Activated CD8-positive, alpha-beta T cell treated with anti-CD3 and anti-CD28 coated beads, Interleukin-2, amount 10 ng/mL, durations not matched to agents 7 days and 5 days (primary cell): Measurements from ENCODE around the gene SYNPR. TPM values are rescaled to one million over a fixed set of nuclear protein-coding genes. Genes with fewer than 3 reads are reported as not detected.

Experiments
- ATAC-seq: fragments of 150-1000 bp; cut with Tn5 transposase; one replicate; pipeline ENCODE4 v1.10.0; 2021; ENCODE audit warnings: moderate library complexity
- CTCF ChIA-PET: fragments of 350-600 bp; sonication (Branson Sonifier 250); formaldehyde crosslinking; loops from one replicate; lab custom pipeline; 2021; ENCODE audit warnings: antibody characterized with exemption; lab: Charles Lee
- POLR2A ChIA-PET: fragments of 350-600 bp; sonication (Branson Sonifier 250); formaldehyde crosslinking; loops from one replicate; lab custom pipeline; 2021; ENCODE audit warnings: antibody characterized with exemption; lab: Charles Lee
- DNase-seq: peaks from one replicate; pipeline ENCODE4 v3.0.0-alpha.2; 2020
- H3K27ac Mint-ChIP-seq: one replicate; pipeline ENCODE4 v1.8.0; 2021; ENCODE audit warnings: mild to moderate bottlenecking, mixed read lengths
- H3K27me3 Mint-ChIP-seq: one replicate; pipeline ENCODE4 v1.8.0; 2021; ENCODE audit warnings: low read depth, mixed read lengths
- H3K36me3 Mint-ChIP-seq: one replicate; pipeline ENCODE4 v1.8.0; 2021; ENCODE audit warnings: low read depth, mixed read lengths
- H3K4me1 Mint-ChIP-seq: one replicate; pipeline ENCODE4 v1.8.0; 2021; ENCODE audit warnings: low read depth, mixed read lengths
- H3K4me3 Mint-ChIP-seq: one replicate; pipeline ENCODE4 v1.8.0; 2021; ENCODE audit warnings: mild to moderate bottlenecking, mixed read lengths
- H3K9me3 Mint-ChIP-seq: one replicate; pipeline ENCODE4 v1.8.0; 2022; ENCODE audit warnings: mixed read lengths; ENCODE audit not compliant: insufficient read depth
- total RNA-seq, 2 experiments: library from RNA; stranded (reverse); gene quantifications; one replicate each; pipeline ENCODE4 v1.2.3, GENCODE V29; 2021

SYNPR gene
- total RNA-seq, 2 experiments from 2014 or later: not detected

DNA sequence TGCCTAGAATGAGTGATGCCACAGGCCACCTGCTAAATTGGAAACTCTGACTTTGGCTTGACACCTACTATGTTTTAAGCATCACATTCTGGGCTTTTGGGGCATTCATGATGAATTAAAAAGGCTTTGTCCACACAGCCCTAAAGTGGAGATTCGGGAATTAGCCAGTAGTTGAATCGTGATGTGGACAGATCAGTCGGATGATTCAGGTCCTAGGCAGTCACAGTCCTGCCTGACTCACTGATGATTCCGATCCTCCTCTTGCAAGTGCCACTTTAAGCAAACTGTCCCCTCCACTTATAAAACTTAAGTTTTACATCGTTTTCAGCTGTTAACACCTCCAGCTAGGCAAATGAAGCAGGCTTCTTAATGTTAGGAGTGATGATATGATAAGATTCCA, 75.3 kb downstream of the SYNPR start:
- Mint-ChIP-seq H3K4me1 (no peaks in the 10 kb centered on the region), H3K36me3 (no peaks in the 10 kb centered on the region), H3K9me3 (no peaks in the 10 kb centered on the region), H3K27me3 (peaks cover 5% of the 10 kb centered on the region), H3K27ac (no peak overlapping the region), H3K4me3 (no peak overlapping the region)
- ATAC-seq: no peak
- DNase-seq: no peak
- ChIA-PET POLR2A (no interaction called here), CTCF (interaction anchor here (6.2 kb wide), 1 partner anchor 465 kb away, joined by 74 read pairs; the partner anchor contains the start of gene C3orf49)

DNA sequence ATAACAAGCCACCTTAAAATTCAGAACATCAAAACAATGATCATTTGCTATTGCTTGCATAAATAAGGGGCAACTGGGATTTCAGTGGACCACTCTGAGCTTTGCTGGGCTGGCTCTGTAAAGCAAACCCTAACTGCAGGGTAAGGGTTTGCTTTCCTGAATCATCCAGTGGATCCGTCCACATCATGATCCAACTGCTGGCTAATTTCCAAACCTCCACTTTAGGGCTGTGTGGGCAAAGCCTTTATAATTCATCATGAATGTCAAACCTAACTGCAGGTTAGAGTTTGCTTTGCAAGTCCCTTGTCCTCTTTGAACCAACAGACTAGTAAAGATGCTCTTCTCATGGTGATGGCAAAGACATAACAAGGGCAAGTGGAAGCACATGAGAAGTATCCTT, 76.1 kb downstream of the SYNPR start:
- H3K27me3 Mint-ChIP-seq: peaks cover 2% of the 10 kb centered on the region
- ATAC-seq (no peak), DNase-seq (no peak)
- no peaks in the 10 kb centered on the region for H3K9me3 Mint-ChIP-seq
- H3K36me3 Mint-ChIP-seq: no peaks in the 10 kb centered on the region
- POLR2A ChIA-PET: no interaction called here
- no peak overlapping the region for H3K27ac Mint-ChIP-seq
- CTCF ChIA-PET: interaction anchor here (6.2 kb wide), 1 partner anchor 464 kb away, joined by 74 read pairs; the partner anchor contains the start of gene C3orf49
- no peak overlapping the region for H3K4me3 Mint-ChIP-seq
- H3K4me1 Mint-ChIP-seq: no peaks in the 10 kb centered on the region

DNA sequence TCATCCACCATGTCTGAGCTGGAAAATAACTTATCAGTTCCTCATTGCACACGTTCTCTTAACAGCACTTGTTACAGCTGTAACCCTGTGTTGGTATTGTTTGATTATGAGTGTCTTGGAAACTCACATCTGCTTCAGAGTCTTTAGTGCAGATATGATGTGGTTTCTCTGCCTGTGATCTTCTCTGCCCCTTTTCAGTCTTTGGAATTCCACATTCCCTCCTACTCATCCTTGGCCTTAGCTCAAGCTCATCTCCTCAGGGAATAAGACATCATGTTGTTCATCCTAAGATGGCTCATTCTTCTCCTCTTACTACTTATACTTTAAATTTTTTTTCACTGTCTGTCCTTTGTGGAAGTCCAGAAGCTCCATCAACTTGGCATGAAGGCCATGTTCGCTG, 77.7 kb downstream of the SYNPR start:
- H3K4me1 Mint-ChIP-seq: no peaks in the 10 kb centered on the region
- no peaks in the 10 kb centered on the region for H3K36me3 Mint-ChIP-seq
- H3K4me3 Mint-ChIP-seq: no peak overlapping the region
- POLR2A ChIA-PET: no interaction called here
- DNase-seq (no peak), ATAC-seq (no peak)
- CTCF ChIA-PET: interaction anchor here (1.3 kb wide), 1 partner anchor 462 kb away, joined by 3 read pairs; no protein-coding TSS in a partner anchor
- peaks cover 2% of the 10 kb centered on the region for H3K27me3 Mint-ChIP-seq
- H3K27ac Mint-ChIP-seq: no peak overlapping the region
- peaks cover 2% of the 10 kb centered on the region for H3K9me3 Mint-ChIP-seq

DNA sequence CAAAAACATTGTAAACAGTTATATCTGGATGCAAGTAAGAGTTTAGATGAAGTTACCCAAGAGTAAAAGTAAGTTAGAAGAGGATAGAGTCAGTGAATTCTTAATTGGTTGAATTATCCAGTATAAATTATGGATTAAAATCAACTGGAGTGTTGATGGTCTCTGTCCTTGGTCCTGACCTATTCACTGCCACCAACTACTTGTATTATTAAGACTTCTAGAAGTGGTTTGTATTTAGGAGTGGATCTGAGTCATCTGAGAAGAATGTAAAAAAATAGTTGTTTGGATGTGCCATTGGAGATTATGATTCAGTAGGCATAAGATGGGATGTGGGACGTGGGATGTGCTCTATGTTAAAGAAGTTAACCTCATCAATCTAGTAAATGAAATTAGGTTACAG, 86.4 kb downstream of the SYNPR start:
- no peak overlapping the region for H3K4me3 Mint-ChIP-seq
- H3K27me3 Mint-ChIP-seq: no peaks in the 10 kb centered on the region
- H3K36me3 Mint-ChIP-seq: no peaks in the 10 kb centered on the region
- no peak for DNase-seq
- ChIA-PET POLR2A (no interaction called here), CTCF (no interaction called here)
- no peaks in the 10 kb centered on the region for H3K4me1 Mint-ChIP-seq
- no peak for ATAC-seq
- no peak overlapping the region for H3K27ac Mint-ChIP-seq
- peaks cover 3% of the 10 kb centered on the region for H3K9me3 Mint-ChIP-seq

DNA sequence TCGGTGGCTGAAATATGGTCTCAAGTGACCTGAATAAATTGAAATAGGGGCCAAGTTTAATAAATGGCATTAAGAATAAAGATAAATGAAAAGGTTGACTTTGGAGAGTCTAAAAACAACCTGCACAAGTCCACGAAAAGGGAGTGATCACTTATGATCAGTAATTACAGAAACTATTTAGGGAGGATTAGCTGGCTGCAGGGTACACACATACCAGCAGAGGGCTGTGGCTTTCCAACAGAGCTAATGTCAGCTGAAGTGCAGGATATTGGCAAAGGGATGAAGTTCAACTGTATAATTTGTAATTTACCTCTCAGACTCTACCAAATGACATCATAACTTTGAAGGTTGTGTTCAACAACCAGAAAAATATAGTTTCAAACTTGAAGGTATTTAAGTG, 86.8 kb downstream of the SYNPR start:
- H3K27ac Mint-ChIP-seq: no peak overlapping the region
- DNase-seq (no peak), ATAC-seq (no peak)
- no peaks in the 10 kb centered on the region for H3K27me3 Mint-ChIP-seq
- peaks cover 3% of the 10 kb centered on the region for H3K9me3 Mint-ChIP-seq
- H3K4me1 Mint-ChIP-seq: no peaks in the 10 kb centered on the region
- POLR2A ChIA-PET: no interaction called here
- no peak overlapping the region for H3K4me3 Mint-ChIP-seq
- CTCF ChIA-PET: no interaction called here
- H3K36me3 Mint-ChIP-seq: no peaks in the 10 kb centered on the region

DNA sequence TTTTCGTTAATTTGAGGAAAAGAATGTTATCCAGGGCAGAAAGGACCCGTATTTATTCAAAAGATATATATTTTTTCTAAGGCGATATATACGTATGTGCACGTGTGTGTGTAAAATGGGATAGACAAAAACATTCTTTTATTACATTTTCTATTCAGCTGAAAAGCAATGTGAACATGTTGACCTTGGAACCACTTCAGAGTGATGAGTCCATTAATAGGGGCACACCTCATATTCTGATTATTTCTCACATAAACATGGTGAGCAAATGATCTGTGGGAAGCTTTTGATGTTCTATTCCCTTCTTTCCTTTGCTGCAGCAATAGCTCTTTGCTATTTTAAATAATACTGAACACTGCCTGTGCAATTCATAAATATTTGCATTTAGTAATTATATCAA, 87.6 kb downstream of the SYNPR start:
- no peak for ATAC-seq
- CTCF ChIA-PET: interaction anchor here (1.0 kb wide), 1 partner anchor 13 kb away, joined by 3 read pairs; no protein-coding TSS in a partner anchor

DNA sequence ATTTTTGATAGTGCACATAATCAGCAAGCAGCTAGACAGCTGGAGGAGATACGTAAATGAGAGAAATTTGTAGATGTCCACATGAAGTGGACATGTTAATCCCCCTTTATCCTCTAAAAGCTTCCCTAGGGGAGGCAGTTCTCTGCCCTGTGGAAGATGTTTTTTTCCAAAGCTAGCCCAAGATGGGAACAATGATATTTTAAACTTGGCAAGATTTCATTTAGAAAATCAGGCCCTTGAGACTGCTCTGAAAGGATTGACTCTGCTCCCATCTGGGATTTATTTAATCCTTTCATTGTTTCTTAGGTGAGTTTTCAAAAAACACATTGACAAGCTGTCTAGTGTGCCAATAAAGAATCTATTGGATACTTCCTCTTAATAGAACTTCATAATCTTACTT, 92.0 kb downstream of the SYNPR start:
- H3K4me3 Mint-ChIP-seq: no peak overlapping the region
- ATAC-seq (no peak), DNase-seq (no peak)
- H3K27me3 Mint-ChIP-seq: no peaks in the 10 kb centered on the region
- H3K4me1 Mint-ChIP-seq: no peaks in the 10 kb centered on the region
- POLR2A ChIA-PET: no interaction called here
- no peak overlapping the region for H3K27ac Mint-ChIP-seq
- no peaks in the 10 kb centered on the region for H3K9me3 Mint-ChIP-seq
- no peaks in the 10 kb centered on the region for H3K36me3 Mint-ChIP-seq
- CTCF ChIA-PET: interaction anchor here (0.9 to 1.3 kb wide), 2 partner anchors 19 to 449 kb away, joined by 3 to 4 read pairs; partner anchors contain the start of gene C3orf49

More for the DNA sequence above, 87.6 kb downstream of the SYNPR start:
- POLR2A ChIA-PET: no interaction called here
- Mint-ChIP-seq H3K4me3 (no peak overlapping the region), H3K27me3 (no peaks in the 10 kb centered on the region), H3K4me1 (no peaks in the 10 kb centered on the region), H3K9me3 (peaks cover 3% of the 10 kb centered on the region), H3K27ac (no peak overlapping the region), H3K36me3 (no peaks in the 10 kb centered on the region)
- no peak for DNase-seq

DNA sequence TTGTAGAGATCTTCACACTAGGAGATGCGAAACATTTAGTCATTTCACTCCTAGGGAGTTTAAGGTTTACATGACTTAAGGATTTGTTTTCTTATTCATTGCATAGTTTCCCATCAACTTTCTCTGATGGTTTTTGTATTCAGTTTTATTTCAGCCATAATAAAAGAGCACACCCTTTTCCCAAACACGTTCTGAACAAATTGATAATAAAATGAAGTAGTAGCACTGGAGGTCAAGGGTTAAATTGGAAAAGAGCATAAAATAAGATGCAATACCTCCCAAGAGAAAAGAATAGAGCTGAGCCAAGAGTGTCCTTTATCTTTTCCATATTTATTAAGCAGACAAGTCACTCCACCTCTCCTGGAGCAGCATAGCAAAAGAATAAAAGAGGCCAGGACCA, 104.9 kb downstream of the SYNPR start:
- ChIA-PET CTCF (no interaction called here), POLR2A (no interaction called here)
- H3K27ac Mint-ChIP-seq: no peak overlapping the region
- no peaks in the 10 kb centered on the region for H3K27me3 Mint-ChIP-seq
- H3K4me3 Mint-ChIP-seq: no peak overlapping the region
- ATAC-seq: no peak
- no peak for DNase-seq
- H3K9me3 Mint-ChIP-seq: peaks cover 3% of the 10 kb centered on the region
- no peaks in the 10 kb centered on the region for H3K4me1 Mint-ChIP-seq
- no peaks in the 10 kb centered on the region for H3K36me3 Mint-ChIP-seq

DNA sequence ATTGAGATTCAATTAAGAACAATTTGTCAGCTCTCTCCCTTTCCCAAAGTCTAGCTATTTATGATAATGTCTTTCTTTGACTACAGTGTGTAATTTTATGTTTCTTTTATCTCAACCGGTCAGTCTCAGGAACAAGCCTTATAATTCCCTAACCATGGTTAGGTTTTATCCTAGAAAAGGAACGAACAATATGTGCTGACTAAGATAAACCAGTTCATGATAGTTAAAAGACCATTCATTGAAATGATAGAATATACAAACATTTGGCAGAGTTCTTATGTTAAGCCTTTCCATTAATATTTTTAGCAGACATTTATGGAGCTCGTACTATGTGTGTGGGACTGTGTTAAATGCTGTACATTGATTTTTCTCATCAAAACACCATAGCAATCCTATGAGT, 106.3 kb downstream of the SYNPR start:
- Mint-ChIP-seq H3K4me1 (no peaks in the 10 kb centered on the region), H3K36me3 (no peaks in the 10 kb centered on the region), H3K9me3 (peaks cover 3% of the 10 kb centered on the region), H3K27ac (no peak overlapping the region), H3K4me3 (no peak overlapping the region), H3K27me3 (no peaks in the 10 kb centered on the region)
- ChIA-PET POLR2A (no interaction called here), CTCF (no interaction called here)
- no peak for ATAC-seq
- no peak for DNase-seq

DNA sequence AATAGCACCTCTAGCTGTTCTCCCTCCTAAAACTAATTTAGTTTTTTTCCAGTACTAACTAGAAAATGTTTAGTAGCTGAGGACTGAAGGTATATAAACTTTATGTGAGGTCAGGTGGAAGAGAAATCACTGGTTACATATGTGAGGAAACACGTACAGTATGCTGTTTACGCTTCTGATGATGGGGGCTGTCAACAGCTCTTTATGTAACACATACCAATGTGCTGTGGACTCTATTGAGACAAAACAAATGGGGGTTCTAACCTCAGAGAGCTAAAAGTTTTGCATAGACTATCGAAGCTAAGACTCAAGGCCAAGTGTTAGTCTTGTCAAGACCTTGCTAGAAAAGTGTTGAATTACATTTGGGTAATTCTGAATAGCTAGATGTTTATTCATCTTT, 107.5 kb downstream of the SYNPR start:
- H3K27ac Mint-ChIP-seq: no peak overlapping the region
- no peaks in the 10 kb centered on the region for H3K27me3 Mint-ChIP-seq
- ATAC-seq (no peak), DNase-seq (no peak)
- no peak overlapping the region for H3K4me3 Mint-ChIP-seq
- CTCF ChIA-PET: no interaction called here
- peaks cover 3% of the 10 kb centered on the region for H3K9me3 Mint-ChIP-seq
- H3K36me3 Mint-ChIP-seq: no peaks in the 10 kb centered on the region
- no peaks in the 10 kb centered on the region for H3K4me1 Mint-ChIP-seq
- POLR2A ChIA-PET: no interaction called here

DNA sequence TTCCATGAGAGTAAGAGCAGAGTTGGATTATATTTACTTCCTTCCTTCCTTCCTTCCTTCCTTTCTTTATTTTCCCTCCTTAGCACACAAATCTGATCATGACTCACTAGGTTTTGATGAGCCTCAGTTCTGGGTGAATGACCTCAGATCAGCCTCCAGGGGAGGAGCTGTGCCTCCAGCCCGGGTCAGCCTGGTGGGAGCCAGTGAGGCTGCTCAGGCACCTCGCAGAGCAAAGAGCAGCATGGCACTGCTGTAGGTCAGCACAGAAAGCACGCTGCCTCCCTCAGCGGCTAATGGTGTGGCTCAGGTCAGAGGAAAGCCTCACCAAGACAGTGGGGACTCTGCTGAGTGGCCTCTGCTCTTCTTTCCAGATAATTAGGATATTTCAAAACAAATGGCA, 108.5 kb downstream of the SYNPR start:
- Mint-ChIP-seq H3K4me3 (no peak overlapping the region), H3K36me3 (no peaks in the 10 kb centered on the region), H3K4me1 (no peaks in the 10 kb centered on the region), H3K27me3 (no peaks in the 10 kb centered on the region), H3K9me3 (peaks cover 3% of the 10 kb centered on the region), H3K27ac (no peak overlapping the region)
- DNase-seq (no peak), ATAC-seq (no peak)
- CTCF ChIA-PET: no interaction called here
- POLR2A ChIA-PET: no interaction called here

DNA sequence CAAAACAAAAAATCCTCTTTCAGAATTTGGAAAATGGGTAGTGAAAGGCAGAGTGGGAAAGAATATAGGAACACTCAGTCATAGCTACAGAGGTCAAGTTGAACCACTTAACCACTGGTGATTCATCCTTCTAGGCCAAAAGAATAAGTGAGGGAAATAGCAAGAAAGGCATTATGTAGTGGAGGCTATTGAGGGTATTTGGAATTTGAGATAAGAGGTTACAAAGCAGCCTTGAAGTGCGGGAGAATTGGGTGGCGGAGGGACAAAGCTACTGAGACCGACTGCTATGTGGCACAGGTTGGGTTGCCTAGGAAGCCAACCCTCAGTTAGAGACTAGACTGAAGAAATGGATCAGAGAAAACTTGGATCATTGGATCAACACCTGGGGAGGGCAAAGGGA, 109.5 kb downstream of the SYNPR start:
- Mint-ChIP-seq H3K27ac (no peak overlapping the region), H3K4me3 (no peak overlapping the region), H3K27me3 (no peaks in the 10 kb centered on the region), H3K36me3 (no peaks in the 10 kb centered on the region), H3K9me3 (no peaks in the 10 kb centered on the region), H3K4me1 (no peaks in the 10 kb centered on the region)
- ATAC-seq (no peak), DNase-seq (no peak)
- POLR2A ChIA-PET: no interaction called here
- CTCF ChIA-PET: no interaction called here

DNA sequence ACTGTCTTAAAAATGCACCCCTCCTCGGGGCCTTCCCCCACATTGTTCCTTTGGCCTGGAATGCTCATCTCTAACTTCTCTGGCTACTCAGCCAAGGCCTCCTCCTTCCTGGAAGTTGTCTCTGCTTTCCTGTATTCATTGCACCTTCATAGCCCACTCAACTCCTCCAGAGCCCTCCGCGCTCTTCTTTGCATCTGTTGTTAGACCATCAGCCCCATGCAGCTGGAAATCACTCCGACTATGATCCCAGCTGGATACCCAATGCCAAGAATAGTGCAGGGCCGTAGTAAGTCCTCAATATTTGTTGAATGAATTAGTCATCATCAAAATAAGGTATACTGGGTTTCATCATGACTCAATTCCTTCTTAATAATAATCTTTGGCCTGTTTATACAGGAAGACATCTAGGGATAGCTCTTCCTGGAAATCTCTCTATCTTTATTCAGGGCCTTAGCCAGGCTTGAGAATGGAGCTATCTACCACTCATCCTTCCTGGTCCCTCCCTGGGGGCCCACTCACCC, 112.7 kb downstream of the SYNPR start:
- no peak overlapping the region for H3K27ac Mint-ChIP-seq
- DNase-seq: no peak
- H3K4me3 Mint-ChIP-seq: no peak overlapping the region
- CTCF ChIA-PET: no interaction called here
- H3K36me3 Mint-ChIP-seq: no peaks in the 10 kb centered on the region
- POLR2A ChIA-PET: no interaction called here
- H3K4me1 Mint-ChIP-seq: no peaks in the 10 kb centered on the region
- no peak for ATAC-seq
- no peaks in the 10 kb centered on the region for H3K9me3 Mint-ChIP-seq
- no peaks in the 10 kb centered on the region for H3K27me3 Mint-ChIP-seq
